ENCODE results near the gene NHP2.
A peak's percentile ranks its signal among the peaks of the same experiment; 100 is the strongest.
"Not testable (repeated sequence)": the region's sequence is repeated elsewhere in the genome, so short reads cannot be mapped to it uniquely, and the experiment has no call there.

NHP2 gene

DNA sequence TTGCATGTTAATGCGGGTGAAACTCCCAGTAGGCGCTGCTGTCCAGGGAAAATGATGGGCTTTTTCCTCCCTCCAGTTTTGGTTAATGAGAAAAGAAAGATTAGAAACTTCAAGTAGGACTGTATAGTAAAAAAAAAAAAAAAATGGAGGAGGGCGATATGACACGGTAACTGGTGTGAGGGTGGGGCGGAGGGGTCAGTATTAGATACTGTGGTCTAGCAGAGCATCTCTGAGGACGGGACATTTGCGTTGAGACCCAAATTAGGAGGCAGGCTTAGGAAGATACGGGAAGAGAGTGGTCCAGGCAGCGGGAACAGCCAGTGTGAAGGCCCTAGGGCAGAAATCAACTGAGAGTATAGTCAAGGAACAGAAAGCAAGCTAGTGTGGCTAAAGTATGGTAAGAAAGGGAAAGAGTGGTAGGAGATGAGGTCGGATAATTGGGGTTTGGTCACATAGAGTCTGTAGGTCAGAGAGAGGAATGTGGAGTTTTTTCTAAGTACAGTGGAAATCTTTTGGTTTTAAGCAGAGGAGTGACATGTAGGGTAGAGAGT is 22.2 kb downstream of the NHP2 start:
- Histone ChIP-seq H2AFZ (ENCODE audit: low read depth, low read length) (peak overlapping the region; percentile 97), H3K27ac (ENCODE audit: low read length) (peak overlapping the region; percentile 89), H3K4me3 (ENCODE audit: low read depth in 1 of 2, low read length in 2 of 2) (peak overlapping the region; percentile 87 to 92), H3K79me2 (ENCODE audit: insufficient read depth, low read length) (peaks cover 33% of the 10 kb centered on the region), H3K27me3 (ENCODE audit: insufficient read depth, low read length, poor library complexity) (no peaks in the 10 kb centered on the region), H4K20me1 (ENCODE audit: insufficient read depth, low read length) (peaks cover 3% of the 10 kb centered on the region; the same call in 1 of the 2 replicates), H3K36me3 (ENCODE audit: insufficient read depth, low read length) (peaks cover 20% of the 10 kb centered on the region), H3K9ac (ENCODE audit: low read depth, low read length) (peak overlapping the region; percentile 99), H3K4me2 (ENCODE audit: insufficient read depth, low read length) (peak overlapping the region; percentile 77), H3K9me3 (ENCODE audit: insufficient read depth, low read length, severe bottlenecking) (no peaks in the 10 kb centered on the region), H3K4me1 (ENCODE audit: insufficient read depth, low read length) (peaks cover 25% of the 10 kb centered on the region)
- ATAC-seq (ENCODE audit: insufficient read depth, low read depth) (no peak), DNase-seq (no peak)
- no peak for TF ChIP-seq EZH2 (IDR thresholded peaks at IDR 0.05; ENCODE audit: borderline replicate concordance, low read depth, low read length, severe bottlenecking)
- TF ChIP-seq, protein P1, sequence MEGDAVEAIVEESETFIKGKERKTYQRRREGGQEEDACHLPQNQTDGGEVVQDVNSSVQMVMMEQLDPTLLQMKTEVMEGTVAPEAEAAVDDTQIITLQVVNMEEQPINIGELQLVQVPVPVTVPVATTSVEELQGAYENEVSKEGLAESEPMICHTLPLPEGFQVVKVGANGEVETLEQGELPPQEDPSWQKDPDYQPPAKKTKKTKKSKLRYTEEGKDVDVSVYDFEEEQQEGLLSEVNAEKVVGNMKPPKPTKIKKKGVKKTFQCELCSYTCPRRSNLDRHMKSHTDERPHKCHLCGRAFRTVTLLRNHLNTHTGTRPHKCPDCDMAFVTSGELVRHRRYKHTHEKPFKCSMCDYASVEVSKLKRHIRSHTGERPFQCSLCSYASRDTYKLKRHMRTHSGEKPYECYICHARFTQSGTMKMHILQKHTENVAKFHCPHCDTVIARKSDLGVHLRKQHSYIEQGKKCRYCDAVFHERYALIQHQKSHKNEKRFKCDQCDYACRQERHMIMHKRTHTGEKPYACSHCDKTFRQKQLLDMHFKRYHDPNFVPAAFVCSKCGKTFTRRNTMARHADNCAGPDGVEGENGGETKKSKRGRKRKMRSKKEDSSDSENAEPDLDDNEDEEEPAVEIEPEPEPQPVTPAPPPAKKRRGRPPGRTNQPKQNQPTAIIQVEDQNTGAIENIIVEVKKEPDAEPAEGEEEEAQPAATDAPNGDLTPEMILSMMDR (IDR thresholded peaks at IDR 0.05; ENCODE audit: borderline replicate concordance, extremely low read depth, low read length, poor library complexity, severe bottlenecking), result no peak

DNA sequence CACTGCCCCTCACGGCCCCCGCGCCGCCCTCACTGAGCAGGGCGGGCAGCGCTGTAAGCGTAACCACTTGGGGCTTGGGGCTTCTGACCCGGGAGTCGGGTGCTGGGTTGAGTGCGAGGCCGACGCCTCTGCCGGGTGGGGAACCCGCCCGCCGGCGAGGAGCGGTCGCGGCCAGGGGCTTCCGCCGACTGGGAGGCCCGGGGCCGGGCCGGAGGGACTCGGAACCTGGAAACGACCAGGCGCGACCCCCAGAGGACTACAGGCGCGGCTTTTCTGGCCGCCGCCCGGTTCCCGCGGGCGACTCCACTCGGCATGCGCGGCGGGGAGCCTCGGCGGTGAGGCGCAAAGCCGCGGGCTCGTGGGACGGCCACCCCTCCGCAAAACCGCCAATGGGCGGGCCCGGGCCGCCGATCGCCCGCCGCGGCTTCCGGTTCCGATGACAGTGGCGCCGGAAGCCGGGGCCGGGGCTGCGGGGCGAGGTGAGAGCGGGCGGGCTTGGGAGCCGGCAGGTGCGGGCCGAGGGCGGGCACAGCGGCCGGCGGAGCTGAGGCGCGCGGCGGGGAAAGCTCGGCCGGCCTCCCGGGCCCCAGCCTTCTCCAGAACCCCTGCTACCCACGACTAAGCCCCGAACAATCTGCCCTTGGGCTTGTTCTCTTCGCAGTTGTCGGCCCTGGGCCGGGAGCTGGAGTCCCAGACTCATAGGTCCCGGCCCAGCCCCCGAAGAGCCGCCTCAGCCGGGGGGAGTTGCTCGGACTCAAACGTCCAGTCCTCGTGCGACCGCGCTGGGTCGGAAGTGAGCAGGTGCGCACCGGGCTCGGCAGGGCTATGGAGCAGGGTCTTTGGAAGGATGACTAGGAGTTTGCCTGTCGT is 22.9 kb downstream of the NHP2 start, which contains the start of gene RMND5B:
TSS of gene RMND5B (plus strand) at position 439 of the 870 bp plus-strand sequence. CDS start 7,106 bp downstream, outside the sequence.
- peak within 1 kb of the TSS; percentile 89 for H3K27ac ChIP-seq (ENCODE audit: low read length)
- peak within 1 kb of the TSS; percentile 87 to 92 for H3K4me3 ChIP-seq (ENCODE audit: low read depth in 1 of 2, low read length in 2 of 2)
- peak within 1 kb of the TSS; percentile 99 for H3K9ac ChIP-seq (ENCODE audit: low read depth, low read length)
- DNase-seq (peak; percentile 84), ATAC-seq (ENCODE audit: insufficient read depth, low read depth) (peak; percentile 89)
- H3K4me2 ChIP-seq (ENCODE audit: insufficient read depth, low read length), result peak within 1 kb of the TSS; percentile 77
- H3K27me3 ChIP-seq (ENCODE audit: insufficient read depth, low read length, poor library complexity), result no peaks in the 10 kb centered on the region
- H4K20me1 ChIP-seq (ENCODE audit: insufficient read depth, low read length), result peaks cover 3% of the 10 kb centered on the region; the same call in 1 of the 2 replicates
- H3K4me1 ChIP-seq (ENCODE audit: insufficient read depth, low read length), result peaks cover 25% of the 10 kb centered on the region
- H3K9me3 ChIP-seq (ENCODE audit: insufficient read depth, low read length, severe bottlenecking), result no peaks in the 10 kb centered on the region
- H2AFZ ChIP-seq (ENCODE audit: low read depth, low read length), result peak within 1 kb of the TSS; percentile 97
- H3K79me2 ChIP-seq (ENCODE audit: insufficient read depth, low read length), result peaks cover 27% of the 10 kb centered on the region
- TF ChIP-seq EZH2 (IDR thresholded peaks at IDR 0.05; ENCODE audit: borderline replicate concordance, low read depth, low read length, severe bottlenecking), result no peak
- TF ChIP-seq, protein P1 (IDR thresholded peaks at IDR 0.05; ENCODE audit: borderline replicate concordance, extremely low read depth, low read length, poor library complexity, severe bottlenecking), result no peak
- H3K36me3 ChIP-seq (ENCODE audit: insufficient read depth, low read length), result peaks cover 17% of the 10 kb centered on the region

GRCh38 chr5:178130234-178130575 is 23.5 kb downstream of the NHP2 start:
- H3K9ac ChIP-seq (ENCODE audit: low read depth, low read length), result peak overlapping the region; percentile 99
- H3K4me2 ChIP-seq (ENCODE audit: insufficient read depth, low read length), result peak overlapping the region; percentile 77
- H3K4me1 ChIP-seq (ENCODE audit: insufficient read depth, low read length), result peaks cover 25% of the 10 kb centered on the region
- H2AFZ ChIP-seq (ENCODE audit: low read depth, low read length), result peak overlapping the region; percentile 97
- peaks cover 27% of the 10 kb centered on the region for H3K79me2 ChIP-seq (ENCODE audit: insufficient read depth, low read length)
- peak overlapping the region; percentile 87 to 92 for H3K4me3 ChIP-seq (ENCODE audit: low read depth in 1 of 2, low read length in 2 of 2)
- not testable (repeated sequence) for H3K9me3 ChIP-seq (ENCODE audit: insufficient read depth, low read length, severe bottlenecking); H4K20me1 ChIP-seq (ENCODE audit: insufficient read depth, low read length); DNase-seq; ATAC-seq (ENCODE audit: insufficient read depth, low read depth); H3K27me3 ChIP-seq (ENCODE audit: insufficient read depth, low read length, poor library complexity)
- H3K27ac ChIP-seq (ENCODE audit: low read length), result peak overlapping the region; percentile 89
- peaks cover 10% of the 10 kb centered on the region for H3K36me3 ChIP-seq (ENCODE audit: insufficient read depth, low read length)

GRCh38 chr5:178129296-178129695 is 24.4 kb downstream of the NHP2 start:
- no peaks in the 10 kb centered on the region for H3K27me3 ChIP-seq (ENCODE audit: insufficient read depth, low read length, poor library complexity)
- H3K4me3 ChIP-seq (ENCODE audit: low read depth in 1 of 2, low read length in 2 of 2), result no peak overlapping the region; a peak in 1 of 4 replicates
- ATAC-seq (ENCODE audit: insufficient read depth, low read depth) (no peak), DNase-seq (no peak)
- peaks cover 25% of the 10 kb centered on the region for H3K4me1 ChIP-seq (ENCODE audit: insufficient read depth, low read length)
- H3K27ac ChIP-seq (ENCODE audit: low read length), result no peak overlapping the region
- no peak for TF ChIP-seq EZH2 (IDR thresholded peaks at IDR 0.05; ENCODE audit: borderline replicate concordance, low read depth, low read length, severe bottlenecking)
- TF ChIP-seq, protein P1 (IDR thresholded peaks at IDR 0.05; ENCODE audit: borderline replicate concordance, extremely low read depth, low read length, poor library complexity, severe bottlenecking), result no peak
- no peak overlapping the region; the same call in 1 of the 2 replicates for H3K9ac ChIP-seq (ENCODE audit: low read depth, low read length)
- peaks cover 22% of the 10 kb centered on the region for H3K79me2 ChIP-seq (ENCODE audit: insufficient read depth, low read length)
- peaks cover 3% of the 10 kb centered on the region; the same call in 1 of the 2 replicates for H4K20me1 ChIP-seq (ENCODE audit: insufficient read depth, low read length)
- H3K4me2 ChIP-seq (ENCODE audit: insufficient read depth, low read length), result peak overlapping the region; percentile 77
- H2AFZ ChIP-seq (ENCODE audit: low read depth, low read length), result no peak overlapping the region
- H3K9me3 ChIP-seq (ENCODE audit: insufficient read depth, low read length, severe bottlenecking), result no peaks in the 10 kb centered on the region
- H3K36me3 ChIP-seq (ENCODE audit: insufficient read depth, low read length), result peaks cover 5% of the 10 kb centered on the region

GRCh38 chr5:178127300-178128009 is 26.2 kb downstream of the NHP2 start:
- not testable (repeated sequence) for H3K27me3 ChIP-seq (ENCODE audit: insufficient read depth, low read length, poor library complexity); H3K9me3 ChIP-seq (ENCODE audit: insufficient read depth, low read length, severe bottlenecking); H4K20me1 ChIP-seq (ENCODE audit: insufficient read depth, low read length); H3K4me3 ChIP-seq (ENCODE audit: low read depth in 1 of 2, low read length in 2 of 2); H3K9ac ChIP-seq (ENCODE audit: low read depth, low read length); H3K4me2 ChIP-seq (ENCODE audit: insufficient read depth, low read length); H3K27ac ChIP-seq (ENCODE audit: low read length); H2AFZ ChIP-seq (ENCODE audit: low read depth, low read length); DNase-seq; ATAC-seq (ENCODE audit: insufficient read depth, low read depth); H3K36me3 ChIP-seq (ENCODE audit: insufficient read depth, low read length)
- H3K4me1 ChIP-seq (ENCODE audit: insufficient read depth, low read length), result peaks cover 25% of the 10 kb centered on the region
- H3K79me2 ChIP-seq (ENCODE audit: insufficient read depth, low read length), result peaks cover 18% of the 10 kb centered on the region

Data from DND-41 (cell line).